ENCODE results near the gene UBE2D1.

GRCh38 chr10:58320351-58321049 lies 14.3 kb upstream of the UBE2D1 start:
- TF ChIP-seq USF1 (IDR thresholded peaks at IDR 0.05) (no peak), EP300 (IDR thresholded peaks at IDR 0.05; ENCODE audit: borderline replicate concordance) (no peak), CEBPB (IDR thresholded peaks at IDR 0.05) (no peak), TAF1 (IDR thresholded peaks at IDR 0.05; ENCODE audit: low read depth) (no peak), TEAD4 (IDR thresholded peaks at IDR 0.05) (no peak), FOXM1 (IDR thresholded peaks at IDR 0.05; ENCODE audit: borderline replicate concordance, low read depth) (no peak), TCF12 (IDR thresholded peaks at IDR 0.05; ENCODE audit: low read depth) (no peak), NFIC (IDR thresholded peaks at IDR 0.05) (no peak), CREB1 (IDR thresholded peaks at IDR 0.05; ENCODE audit: low read depth) (no peak), RAD21 (IDR thresholded peaks at IDR 0.05; ENCODE audit: low read depth) (no peak), ZBTB7A (IDR thresholded peaks at IDR 0.05; ENCODE audit: low read depth) (no peak), EGR1 (IDR thresholded peaks at IDR 0.05) (no peak), MAX (IDR thresholded peaks at IDR 0.05) (no peak), YY1 (IDR thresholded peaks at IDR 0.05; ENCODE audit: low read depth) (no peak)
